IPS-18a (cell line): ENCODE results near the gene EPHA1.

ENCODE experiments used
- H3K27ac ChIP-seq: one replicate; pipeline ENCODE4 v1.5.1; 2013; ENCODE audit warnings: low read length
- H3K27me3 ChIP-seq: one replicate; pipeline ENCODE4 v1.6.1; 2013; ENCODE audit warnings: mild to moderate bottlenecking, low read length; ENCODE audit not compliant: control insufficient read depth, insufficient read depth
- H3K36me3 ChIP-seq: one replicate; pipeline ENCODE4 v1.6.1; 2013; ENCODE audit warnings: low read depth, low read length; ENCODE audit not compliant: control insufficient read depth
- H3K4me1 ChIP-seq: one replicate; pipeline ENCODE4 v1.6.1; 2013; ENCODE audit warnings: low read depth, low read length; ENCODE audit not compliant: control insufficient read depth
- H3K4me3 ChIP-seq: one replicate; pipeline ENCODE4 v1.5.1; 2013; ENCODE audit warnings: low read length
- H3K9ac ChIP-seq: one replicate; pipeline ENCODE4 v1.6.1; 2013; ENCODE audit warnings: mild to moderate bottlenecking, low read length, moderate library complexity
- H3K9me3 ChIP-seq: one replicate; pipeline ENCODE4 v1.6.1; 2013; ENCODE audit warnings: low read depth, low read length; ENCODE audit not compliant: control insufficient read depth

Gene EPHA1

GRCh38 chr7:143399151-143399550 is 9.5 kb downstream of the EPHA1 start:
- Histone ChIP-seq H3K4me1 (peaks cover 3% of the 10 kb centered on the region), H3K9me3 (no peaks in the 10 kb centered on the region), H3K27me3 (no peaks in the 10 kb centered on the region), H3K4me3 (no peak overlapping the region), H3K9ac (no peak overlapping the region), H3K36me3 (peaks cover 83% of the 10 kb centered on the region), H3K27ac (no peak overlapping the region)

DNA sequence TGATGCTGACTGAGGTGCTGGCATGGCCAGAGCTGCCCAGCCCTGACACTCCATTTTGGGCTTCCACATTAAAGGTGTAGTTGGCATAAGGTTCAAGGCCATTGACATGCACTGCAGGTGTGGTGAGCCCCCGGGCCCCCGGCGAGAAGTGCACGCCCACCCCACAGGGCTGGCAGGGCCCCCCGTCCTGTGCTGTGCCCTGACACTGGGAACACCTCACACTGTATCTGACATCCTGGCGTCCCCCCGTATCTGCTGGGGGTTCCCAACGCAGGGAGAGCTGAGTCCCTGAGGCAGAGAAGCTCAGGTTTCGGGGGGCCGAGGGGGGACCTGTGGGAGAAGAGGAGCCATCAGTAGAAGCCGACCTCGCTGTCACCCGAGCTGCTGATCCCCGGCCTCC is 10.0 kb downstream of the EPHA1 start:
- Histone ChIP-seq H3K4me3 (no peak overlapping the region), H3K27ac (no peak overlapping the region), H3K9me3 (no peaks in the 10 kb centered on the region), H3K4me1 (peaks cover 2% of the 10 kb centered on the region), H3K27me3 (no peaks in the 10 kb centered on the region), H3K36me3 (peaks cover 88% of the 10 kb centered on the region), H3K9ac (no peak overlapping the region)

DNA sequence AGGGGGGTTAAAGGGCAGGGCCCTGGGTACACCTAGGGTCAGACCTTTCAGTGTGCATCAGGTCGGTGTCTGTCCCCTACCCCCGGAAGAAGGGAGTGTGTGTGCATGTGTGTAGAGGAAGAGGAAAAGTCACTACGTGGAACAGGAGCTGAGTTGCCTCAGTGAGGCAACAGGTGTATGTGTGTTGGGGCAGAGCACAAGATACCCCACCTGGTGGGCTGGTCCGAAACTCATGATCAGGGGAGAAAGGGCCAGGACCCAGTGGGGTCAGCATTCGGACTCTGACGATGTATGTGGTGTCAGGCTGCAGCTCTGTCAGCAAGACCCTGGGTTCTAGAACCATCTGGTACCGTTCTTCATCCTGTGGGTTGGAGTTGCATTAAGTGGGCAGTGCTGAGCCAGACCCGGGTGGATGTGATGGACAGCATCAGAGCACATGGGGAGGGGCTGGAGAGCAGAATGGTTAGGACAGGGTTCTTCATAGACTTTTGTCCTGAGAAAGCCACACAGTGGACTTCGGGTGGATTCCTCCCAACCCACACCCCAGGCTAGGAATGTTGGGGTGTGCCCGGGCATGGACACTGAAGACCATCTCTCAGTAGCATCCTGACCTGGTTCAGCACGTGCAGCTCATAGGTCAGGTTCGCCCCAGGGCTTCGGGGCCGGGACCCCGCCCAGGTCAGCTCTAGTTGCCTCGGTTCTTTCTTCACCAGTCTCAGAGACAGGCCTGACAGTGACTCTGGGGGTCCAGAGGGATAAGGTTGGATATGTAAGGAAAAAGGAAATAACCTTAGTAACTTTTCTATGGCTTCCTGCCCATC is 10.7 kb downstream of the EPHA1 start:
- Histone ChIP-seq H3K4me1 (no peaks in the 10 kb centered on the region), H3K9me3 (no peaks in the 10 kb centered on the region), H3K27me3 (no peaks in the 10 kb centered on the region), H3K36me3 (peaks cover 94% of the 10 kb centered on the region), H3K27ac (no peak overlapping the region), H3K4me3 (no peak overlapping the region), H3K9ac (no peak overlapping the region)

DNA sequence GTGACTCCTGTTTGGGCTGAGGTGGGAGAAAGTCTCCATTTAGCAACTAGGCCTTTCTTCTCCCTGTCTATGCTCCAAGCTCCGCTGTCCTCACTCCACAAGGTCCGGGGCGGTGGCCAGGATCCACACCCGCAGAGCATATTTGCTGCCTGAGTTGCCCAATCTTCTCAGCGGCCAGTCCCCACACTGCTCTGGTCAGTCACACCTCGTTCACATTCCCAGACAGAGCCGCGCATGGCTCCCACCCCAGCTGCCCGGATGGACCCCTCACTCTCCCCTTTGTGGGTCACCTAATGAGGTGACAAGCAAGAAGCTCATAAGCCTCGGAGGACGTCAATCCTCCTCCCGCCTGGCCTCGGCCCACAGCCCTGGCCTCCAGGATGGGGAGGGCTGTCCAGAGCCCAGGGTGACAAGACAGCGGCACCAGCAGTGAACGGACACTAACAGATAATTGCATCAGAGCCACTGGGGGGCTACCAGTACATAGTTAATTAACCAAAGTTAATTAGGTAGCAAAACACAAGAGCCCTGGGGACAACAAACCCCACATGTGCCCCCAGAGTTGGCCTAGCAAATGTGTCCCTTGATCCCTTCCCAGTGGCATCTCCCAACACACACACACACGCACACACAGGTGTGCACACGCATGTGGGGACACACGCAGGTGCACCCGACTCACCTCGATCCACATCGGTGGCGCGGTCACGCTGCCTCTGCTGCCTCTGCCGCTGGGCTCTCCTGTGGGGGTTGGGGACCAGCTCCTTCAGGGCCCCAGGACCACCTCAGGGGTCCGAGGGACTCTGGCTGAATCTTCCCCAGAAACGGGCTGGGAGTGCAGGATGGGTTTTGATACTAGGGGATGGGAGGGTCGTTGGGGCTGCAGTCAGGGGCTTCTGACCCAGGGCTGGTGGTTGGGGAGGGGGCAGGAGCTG is 11.8 kb downstream of the EPHA1 start:
- Histone ChIP-seq H3K27me3 (no peaks in the 10 kb centered on the region), H3K27ac (no peak overlapping the region), H3K36me3 (peaks cover 96% of the 10 kb centered on the region), H3K9ac (no peak overlapping the region), H3K4me1 (no peaks in the 10 kb centered on the region), H3K9me3 (no peaks in the 10 kb centered on the region), H3K4me3 (no peak overlapping the region)

DNA sequence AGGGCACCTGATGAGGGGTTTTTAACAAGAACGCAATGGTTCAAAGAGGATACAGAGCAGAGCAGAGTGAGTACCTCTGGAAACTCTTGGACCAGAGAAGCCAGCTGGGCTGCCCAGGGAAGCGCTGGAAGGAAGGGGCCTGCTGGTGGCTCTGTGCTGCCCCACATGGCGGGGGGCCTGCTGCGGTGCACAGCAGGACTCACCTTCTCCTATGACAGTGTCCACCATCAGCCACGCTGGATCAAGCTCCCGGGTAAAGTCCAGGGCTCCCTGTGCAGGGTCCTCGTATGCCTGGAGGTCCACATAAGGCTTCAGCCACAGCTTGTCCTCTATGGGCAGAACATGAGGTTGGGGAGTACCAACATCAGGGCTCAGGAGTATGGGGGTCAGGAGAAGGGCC is 12.5 kb downstream of the EPHA1 start:
- Histone ChIP-seq H3K9me3 (no peaks in the 10 kb centered on the region), H3K4me3 (no peak overlapping the region), H3K9ac (no peak overlapping the region), H3K27me3 (no peaks in the 10 kb centered on the region), H3K36me3 (peaks cover 97% of the 10 kb centered on the region), H3K27ac (no peak overlapping the region), H3K4me1 (no peaks in the 10 kb centered on the region)

DNA sequence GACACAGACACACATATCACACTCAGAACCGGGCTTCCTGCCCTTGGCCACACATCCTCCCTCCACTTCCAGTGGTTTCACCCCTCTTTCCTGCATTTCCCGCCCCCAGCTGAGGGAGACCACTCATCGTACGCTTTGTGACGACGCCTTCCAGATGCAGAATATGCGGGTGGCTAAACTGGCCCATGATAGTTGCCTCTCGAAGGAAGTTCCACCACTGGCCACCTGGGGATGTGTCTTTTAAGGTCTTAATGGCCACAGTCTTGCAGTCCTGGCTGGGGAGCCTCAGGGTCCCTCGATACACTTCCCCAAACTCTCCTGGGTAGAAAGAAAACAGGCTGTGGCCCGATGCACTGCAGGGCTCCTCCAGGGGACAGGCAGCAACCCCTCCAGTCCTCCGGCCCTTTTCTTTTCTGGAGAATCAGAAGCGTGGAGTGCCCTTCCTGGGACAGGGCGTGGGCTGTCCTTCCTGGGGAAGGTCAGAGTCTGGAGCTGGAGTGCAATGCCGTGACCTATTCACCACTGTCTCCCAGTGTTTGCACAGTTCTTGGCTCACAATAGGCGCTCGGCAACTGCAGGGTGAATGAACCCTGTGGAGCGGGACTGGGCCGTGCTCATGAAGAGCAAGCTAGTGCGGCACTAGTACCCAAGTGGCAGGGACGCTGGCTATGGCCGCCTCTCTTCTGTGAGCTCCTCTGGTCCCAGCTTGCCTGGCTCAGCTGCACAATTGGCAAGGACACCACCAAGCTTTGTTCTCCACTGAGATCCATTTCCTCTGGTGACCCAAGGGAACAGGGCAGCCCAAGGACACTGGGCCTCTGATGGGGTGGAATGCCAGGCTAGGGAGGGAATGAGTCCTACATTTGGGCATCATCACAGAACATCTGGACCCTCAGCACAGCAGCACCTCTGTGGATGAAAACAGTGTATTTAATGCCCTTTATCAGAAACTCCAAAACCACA is 13.2 kb downstream of the EPHA1 start:
- no peaks in the 10 kb centered on the region for H3K9me3 ChIP-seq
- H3K4me1 ChIP-seq = no peaks in the 10 kb centered on the region
- peaks cover 97% of the 10 kb centered on the region for H3K36me3 ChIP-seq
- H3K27me3 ChIP-seq = no peaks in the 10 kb centered on the region
- H3K4me3 ChIP-seq = no peak overlapping the region
- no peak overlapping the region for H3K27ac ChIP-seq
- H3K9ac ChIP-seq = no peak overlapping the region

- Histone ChIP-seq H3K9me3 (no peaks in the 10 kb centered on the region), H3K4me3 (no peak overlapping the region), H3K27me3 (no peaks in the 10 kb centered on the region), H3K27ac (no peak overlapping the region), H3K4me1 (no peaks in the 10 kb centered on the region), H3K36me3 (peaks cover 97% of the 10 kb centered on the region), H3K9ac (no peak overlapping the region)
Measured at GRCh38 chr7:143394777-143395176, 13.9 kb downstream of the EPHA1 start.

- no peak overlapping the region for H3K4me3 ChIP-seq
- no peak overlapping the region for H3K27ac ChIP-seq
- H3K9ac ChIP-seq = no peak overlapping the region
- no peaks in the 10 kb centered on the region for H3K27me3 ChIP-seq
- no peaks in the 10 kb centered on the region for H3K9me3 ChIP-seq
- H3K4me1 ChIP-seq = no peaks in the 10 kb centered on the region
- H3K36me3 ChIP-seq = peaks cover 97% of the 10 kb centered on the region
Measured at GRCh38 chr7:143394068-143394467, 14.6 kb downstream of the EPHA1 start.

- Histone ChIP-seq H3K9me3 (no peaks in the 10 kb centered on the region), H3K27ac (no peak overlapping the region), H3K27me3 (no peaks in the 10 kb centered on the region)
Measured at GRCh38 chr7:143393267-143394041, 15.2 kb downstream of the EPHA1 start.

DNA sequence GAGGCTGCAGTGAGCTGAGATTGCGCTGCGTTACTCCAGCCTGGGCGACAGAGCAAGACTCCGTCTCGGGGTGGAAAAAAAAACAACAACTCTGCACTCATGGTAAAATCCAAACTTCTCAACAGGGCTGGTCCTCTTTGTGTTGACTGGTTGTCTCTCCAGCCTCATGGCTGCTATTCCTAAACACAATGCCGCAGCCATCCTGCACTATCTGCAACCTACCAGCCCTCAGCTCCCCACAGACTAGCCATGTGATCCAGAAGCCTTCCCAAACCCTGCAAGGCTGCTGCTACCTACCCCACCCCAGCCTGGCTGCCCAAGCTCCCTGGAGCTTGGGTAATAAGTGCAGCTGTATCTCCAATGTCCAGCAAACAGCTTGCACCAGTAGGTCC is 15.8 kb downstream of the EPHA1 start:
- H3K9ac ChIP-seq = no peak overlapping the region
- peaks cover 95% of the 10 kb centered on the region for H3K36me3 ChIP-seq
- H3K27me3 ChIP-seq = no peaks in the 10 kb centered on the region
- H3K27ac ChIP-seq = no peak overlapping the region
- no peak overlapping the region for H3K4me3 ChIP-seq
- H3K4me1 ChIP-seq = no peaks in the 10 kb centered on the region
- H3K9me3 ChIP-seq = no peaks in the 10 kb centered on the region

More at GRCh38 chr7:143393267-143394041, 15.2 kb downstream of the EPHA1 start:
- Histone ChIP-seq H3K4me3 (no peak overlapping the region), H3K9ac (no peak overlapping the region), H3K36me3 (peaks cover 97% of the 10 kb centered on the region), H3K4me1 (no peaks in the 10 kb centered on the region)
